GM19240 (cell line): ENCODE data around the gene CFAP210.
"Not testable (repeated sequence)": the region's sequence is repeated elsewhere in the genome, so short reads cannot be mapped to it uniquely, and the experiment has no call there.

Experiments
- DNase-seq: peaks from one replicate; pipeline ENCODE4 v3.0.0; 2011; ENCODE audit warnings: low spot score; ENCODE audit not compliant: insufficient read length

CFAP210 gene

DNA sequence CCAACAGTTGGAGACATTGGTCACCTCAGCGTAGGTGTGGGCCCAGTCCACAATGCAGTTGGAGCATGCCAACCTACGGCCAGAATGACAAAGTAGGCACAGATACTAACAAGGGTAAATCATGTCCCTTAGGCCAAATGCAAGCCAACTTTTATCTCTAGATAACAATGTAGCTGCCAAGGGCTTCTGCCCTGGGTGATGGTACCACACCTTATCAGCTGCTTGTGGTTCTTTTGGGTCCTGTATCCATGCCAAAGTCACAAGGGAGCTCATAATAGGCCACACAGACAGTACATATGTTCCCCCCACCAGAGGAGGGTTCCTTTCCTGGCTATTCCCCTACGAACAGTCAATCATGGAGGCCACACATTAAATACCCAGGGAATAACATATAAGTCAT is 19.1 kb upstream of the CFAP210 start:
- no peak for DNase-seq

DNA sequence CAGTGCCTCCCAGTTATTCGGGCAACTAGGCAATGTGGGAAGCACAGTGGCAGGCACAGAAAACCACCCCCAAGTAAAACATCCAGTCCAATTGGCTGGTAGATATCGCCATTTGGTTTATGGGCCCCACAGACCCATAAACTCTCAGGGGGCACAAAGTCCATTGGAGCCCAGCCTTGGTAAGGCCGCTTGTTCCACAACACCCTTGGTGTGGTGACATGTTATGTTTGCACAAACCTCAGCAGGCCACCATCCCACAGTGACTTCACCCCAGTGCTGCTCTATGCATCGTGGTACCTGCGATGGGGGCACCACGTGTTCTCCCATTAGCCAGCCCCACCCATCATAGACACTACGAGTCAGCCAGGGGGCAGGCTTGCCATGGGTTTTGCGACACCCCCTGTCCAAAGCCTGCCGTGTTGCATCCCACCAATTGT is 18.6 kb upstream of the CFAP210 start:
- no peak for DNase-seq

DNA sequence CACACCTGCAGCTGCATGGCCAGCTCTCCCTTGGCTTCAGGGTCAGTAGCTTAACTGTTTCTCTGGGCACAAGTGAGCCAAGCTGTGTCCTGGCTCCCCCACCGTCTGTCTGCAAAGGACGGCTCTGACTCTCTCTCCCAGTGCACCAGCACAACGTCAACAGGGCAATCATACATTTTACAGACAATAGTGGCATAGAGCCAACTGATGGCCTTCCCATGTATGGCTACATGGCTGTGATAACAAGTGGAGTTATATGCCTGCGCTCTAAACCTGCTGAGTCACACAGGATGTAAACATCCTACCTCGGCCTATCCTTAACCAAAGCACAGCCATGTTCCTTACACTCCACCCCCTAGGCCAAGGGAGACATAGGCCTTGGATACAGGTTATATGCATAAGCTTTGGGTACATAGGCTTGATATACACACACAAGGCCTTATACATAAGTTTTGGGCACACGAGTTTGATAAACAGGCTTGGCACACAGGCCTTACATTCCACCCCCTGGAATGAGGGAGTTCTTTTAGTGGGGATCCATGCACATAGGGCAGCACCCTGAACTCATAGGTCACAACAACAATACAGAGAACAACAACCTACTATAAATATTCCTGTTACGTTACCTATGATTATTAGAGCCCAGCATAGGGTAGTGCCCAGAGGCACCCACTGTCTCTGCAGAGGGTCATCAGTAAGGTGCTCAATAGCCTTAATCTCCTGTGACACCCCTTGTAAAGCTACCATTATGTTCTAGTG is 17.7 kb upstream of the CFAP210 start:
- DNase-seq: no peak

DNA sequence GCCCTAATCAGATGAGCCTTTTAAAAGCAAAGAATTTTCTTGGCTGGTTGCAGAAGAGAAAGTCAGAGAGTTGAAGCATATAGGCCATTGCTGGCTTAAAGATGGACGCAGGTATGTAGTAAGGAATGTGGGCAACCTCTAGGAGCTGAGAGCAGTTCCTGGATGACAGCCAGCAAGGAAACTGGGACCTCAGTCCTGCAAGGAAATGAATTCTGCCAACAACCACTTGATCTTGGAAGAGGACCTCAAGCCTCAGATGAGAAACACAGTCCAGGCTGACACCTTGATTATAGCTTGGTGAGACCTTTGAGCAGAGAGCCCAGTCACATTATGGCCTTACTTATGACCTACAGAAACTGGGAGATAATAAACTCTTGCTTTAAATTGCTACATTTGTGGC is 15.8 kb upstream of the CFAP210 start:
- DNase-seq: no peak

DNA sequence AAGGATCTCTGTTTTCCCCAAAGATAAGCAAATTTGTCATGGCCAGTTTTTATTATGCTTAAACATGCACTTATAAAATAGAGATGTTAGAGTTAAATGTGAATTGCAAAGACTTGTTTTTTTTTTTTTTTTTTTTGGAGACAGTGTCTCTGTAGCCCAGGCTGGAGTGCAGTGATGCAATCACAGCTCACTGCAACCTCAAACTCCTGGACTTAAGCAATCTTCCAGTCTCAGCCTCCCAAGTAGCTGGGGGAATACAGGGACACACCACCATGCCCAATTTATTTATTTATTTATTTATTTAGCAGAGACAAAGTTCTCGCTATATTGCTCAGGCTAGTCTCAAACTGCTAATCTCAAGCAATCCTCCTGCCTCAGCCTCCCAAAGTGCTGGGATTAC is 15.1 kb upstream of the CFAP210 start:
- DNase-seq: no peak

DNA sequence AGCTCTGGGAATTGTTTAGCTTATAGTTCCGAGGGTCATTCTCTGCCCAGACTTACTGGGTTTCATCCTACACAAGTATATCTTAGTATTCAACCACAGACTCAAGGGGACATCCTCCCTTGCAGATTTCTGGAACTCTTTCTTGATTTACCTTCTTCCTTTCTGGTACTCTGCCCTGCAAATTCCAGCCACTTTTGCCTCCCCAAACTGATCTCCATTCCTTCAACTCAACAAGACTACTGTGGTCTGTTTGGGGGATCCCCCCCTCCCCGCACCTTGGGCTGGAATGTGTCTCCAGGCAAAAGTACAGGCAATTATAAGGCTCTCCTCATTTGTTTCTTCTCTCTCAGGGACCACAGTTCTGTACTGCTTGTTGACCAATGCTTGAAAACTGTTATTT is 13.4 kb upstream of the CFAP210 start:
- no peak for DNase-seq

DNA sequence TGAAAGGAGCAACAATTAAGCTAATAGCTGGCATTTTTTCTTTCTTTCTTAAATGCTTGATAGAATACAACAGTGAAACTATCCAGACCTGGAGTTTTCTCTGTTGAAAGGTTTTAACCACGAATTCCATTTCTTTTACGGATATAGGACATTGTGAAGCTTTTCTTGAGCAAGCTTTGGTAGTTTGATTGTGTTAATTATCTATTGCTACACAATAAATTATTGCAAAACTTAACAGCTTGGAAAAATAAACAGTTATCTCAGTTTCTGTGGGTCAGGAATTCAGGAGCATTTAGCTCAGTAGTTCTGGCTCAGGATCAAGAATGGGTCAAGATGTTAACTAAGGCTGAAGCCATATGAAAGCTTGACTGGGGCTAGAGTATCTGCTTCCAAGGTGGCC is 11.7 kb upstream of the CFAP210 start:
- no peak for DNase-seq

DNA sequence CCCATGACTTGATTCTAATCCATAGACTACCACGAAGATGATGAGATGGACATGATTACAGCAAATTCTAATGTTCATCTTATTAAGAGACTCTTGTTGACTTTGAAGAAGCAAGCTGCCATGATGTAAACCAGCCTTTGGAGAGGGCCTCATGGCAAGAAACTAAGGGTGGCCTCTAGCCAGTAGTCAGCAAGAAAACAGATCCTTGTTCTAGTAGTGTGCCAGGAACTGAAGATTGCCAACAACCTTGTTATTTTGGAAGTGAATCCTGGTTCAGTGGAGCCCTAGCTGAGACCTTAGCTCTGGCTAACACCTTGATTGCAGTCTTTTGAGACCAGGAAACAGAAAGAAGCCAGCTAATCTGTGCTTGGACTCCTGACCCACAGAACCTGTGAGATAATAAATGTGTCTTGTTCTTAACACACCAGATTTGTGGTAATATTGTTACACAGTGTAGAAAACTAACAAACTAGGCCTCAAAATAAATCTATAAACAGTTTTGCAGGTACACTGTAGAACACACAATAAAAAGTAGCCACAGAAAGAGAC is 10.0 kb upstream of the CFAP210 start:
- no peak for DNase-seq

DNA sequence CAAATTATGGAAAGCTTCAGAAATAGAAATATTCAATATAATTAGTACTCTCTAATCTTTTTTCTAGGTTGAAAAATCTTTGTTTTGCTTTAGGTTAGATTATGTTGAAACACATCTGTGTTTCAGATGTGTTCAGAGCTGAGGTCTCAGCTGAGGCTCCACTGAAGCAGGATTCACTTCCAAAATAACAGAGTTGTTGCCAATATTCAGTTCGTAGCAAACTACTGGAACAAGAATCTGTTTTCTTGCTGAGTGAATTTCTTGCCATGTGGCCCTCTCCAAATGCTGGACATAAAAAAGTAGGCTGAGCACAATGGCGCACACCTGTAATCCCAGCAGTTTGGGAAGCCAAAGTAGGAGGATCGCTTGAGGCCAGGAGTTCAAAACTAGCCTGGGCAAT is 8.8 kb upstream of the CFAP210 start:
- DNase-seq: no peak

DNA sequence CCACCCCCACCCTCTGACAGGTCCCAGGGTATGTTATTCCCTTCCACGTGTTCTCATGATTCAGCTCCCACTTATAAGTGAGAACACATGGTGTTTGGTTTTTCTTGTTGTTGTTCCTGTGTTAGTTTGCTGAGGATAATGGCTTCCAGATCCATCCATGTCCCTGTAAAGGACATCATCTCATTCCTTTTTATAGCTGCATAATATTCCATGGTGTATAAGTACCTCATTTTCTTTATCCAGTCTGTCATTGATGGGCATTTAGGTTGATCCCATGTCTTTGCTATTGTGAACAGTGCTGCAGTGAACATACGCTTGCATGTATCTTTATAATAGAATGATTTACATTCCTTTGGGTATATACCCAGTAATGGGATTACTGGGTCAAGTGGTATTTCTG is 5.0 kb upstream of the CFAP210 start:
- DNase-seq: not testable (repeated sequence)

DNA sequence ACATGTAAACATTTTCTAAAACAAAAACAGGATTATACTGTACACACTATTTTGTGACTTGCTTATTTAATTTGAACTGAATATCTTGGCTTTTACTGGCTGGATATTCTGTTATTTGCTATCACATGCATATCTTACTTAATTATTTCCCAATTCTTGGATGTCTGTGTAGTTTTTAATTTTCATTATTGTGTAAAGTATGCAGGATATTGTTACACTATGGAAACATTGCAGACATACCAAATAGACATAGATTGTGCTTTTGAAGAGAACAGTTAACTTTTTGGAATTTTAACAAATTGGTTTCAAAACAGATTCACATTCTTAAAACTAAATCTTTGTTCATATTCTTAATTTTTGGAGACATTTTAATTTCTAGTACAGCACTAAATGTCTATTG is 2.2 kb upstream of the CFAP210 start:
- DNase-seq: no peak

DNA sequence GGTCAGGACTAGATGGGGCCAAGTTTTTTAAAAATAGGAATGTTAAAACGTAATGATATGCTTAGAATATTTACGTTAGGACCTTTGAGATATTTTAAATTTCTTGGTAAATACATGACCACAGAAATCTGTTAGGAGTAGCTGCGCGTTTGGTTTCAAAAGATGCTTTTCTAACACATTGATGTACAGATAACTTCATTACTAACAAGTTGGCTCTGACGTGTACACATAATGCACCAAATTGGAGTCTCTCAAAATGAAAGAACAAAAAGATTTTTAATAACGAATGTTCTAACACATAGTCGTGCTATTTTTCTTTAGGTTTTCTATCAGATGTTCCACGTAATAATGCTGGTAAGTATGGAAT is 672 bp upstream of the CFAP210 start:
- DNase-seq: no peak

DNA sequence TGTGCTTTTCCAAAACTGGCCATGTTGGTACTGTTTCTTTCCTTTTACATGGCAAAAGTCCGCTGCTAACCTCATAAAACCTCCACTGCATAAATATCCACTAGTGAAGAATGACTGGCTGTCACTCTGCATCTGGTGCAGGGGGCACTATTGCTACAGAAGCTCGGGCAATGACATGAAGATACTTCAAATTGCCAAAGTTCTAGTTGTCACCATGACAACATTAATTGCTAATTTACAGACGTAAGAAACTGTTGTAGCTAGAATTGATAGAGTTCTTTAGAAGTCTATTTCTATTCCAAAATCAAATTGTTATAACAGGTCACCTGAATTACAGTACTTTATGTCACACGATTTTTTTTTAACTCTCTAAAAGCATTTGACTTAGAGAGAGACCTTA is 845 bp downstream of the CFAP210 start:
- DNase-seq: no peak

DNA sequence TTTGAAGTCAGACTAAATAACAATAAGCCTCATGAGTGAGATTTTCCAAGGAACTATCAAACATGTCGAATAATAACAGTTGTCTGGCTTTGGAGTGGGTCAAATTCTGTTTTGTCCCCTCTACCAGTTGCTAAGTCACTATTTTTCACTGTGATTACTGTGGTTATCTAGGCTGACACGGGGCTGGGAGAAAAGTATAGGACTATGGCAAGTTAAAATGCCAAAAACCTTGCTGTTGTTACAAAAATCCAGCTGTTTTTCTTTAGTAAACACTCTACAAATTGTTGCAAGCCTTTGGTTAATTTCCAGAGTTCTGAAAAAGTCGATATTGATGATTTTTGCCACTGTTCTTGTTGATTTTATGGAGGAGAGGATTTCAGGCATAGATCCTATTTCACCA is 1.5 kb downstream of the CFAP210 start:
- no peak for DNase-seq

DNA sequence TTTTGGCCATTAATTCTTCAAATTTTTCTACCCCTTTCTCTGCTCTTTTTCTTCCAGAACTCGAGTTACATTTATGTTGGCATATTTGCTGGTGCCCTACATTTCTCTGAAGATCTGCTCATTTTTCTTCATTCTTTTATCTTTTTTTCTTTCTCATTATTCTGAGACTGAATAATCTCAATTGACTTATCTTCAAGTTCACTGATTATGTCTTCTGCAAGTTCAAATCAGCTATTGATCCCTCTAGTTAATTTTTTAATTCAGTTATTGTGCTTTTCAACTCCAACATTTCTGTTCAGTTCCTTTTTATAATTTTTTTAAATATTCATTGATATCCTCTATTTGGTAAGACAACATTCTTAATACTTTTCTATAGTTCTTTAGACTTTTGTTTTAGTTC is 3.2 kb downstream of the CFAP210 start:
- DNase-seq: no peak

DNA sequence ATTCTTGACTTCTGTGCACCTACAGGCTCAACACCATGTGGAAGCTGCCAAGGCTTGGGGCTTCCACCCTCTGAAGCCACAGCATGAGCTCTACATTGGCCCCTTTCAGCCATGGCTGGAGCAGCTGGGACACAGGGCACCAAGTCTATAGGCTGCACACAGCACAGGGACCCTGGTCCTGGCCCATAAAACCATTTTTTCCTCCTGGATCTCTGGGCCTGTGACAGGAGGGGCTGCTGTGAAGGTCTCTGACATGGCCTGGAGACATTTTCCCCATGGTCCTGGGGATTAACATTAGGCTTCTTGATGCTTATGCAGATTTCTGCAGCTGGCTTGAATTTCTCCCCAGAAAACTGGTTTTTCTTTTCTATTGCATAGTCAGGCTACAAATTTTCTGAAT is 6.3 kb downstream of the CFAP210 start:
- not testable (repeated sequence) for DNase-seq

DNA sequence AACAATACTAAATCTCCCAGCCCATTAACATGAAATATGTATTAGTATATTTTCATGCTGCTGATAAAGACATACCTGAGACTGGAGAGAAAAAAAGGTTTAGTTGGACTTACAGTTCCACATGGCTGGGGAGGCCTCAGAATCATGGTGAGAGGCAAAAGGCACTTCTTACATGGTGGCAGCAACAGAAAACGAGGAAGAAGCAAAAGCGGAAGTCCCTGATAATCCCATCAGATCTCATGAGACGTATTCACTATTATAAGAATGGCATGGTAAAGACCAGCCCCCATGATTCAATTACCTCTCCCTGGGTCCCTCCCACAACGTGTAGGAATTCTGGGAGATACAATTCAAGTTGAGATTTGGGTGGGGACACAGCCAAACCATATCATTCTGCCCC is 7.4 kb downstream of the CFAP210 start:
- not testable (repeated sequence) for DNase-seq

DNA sequence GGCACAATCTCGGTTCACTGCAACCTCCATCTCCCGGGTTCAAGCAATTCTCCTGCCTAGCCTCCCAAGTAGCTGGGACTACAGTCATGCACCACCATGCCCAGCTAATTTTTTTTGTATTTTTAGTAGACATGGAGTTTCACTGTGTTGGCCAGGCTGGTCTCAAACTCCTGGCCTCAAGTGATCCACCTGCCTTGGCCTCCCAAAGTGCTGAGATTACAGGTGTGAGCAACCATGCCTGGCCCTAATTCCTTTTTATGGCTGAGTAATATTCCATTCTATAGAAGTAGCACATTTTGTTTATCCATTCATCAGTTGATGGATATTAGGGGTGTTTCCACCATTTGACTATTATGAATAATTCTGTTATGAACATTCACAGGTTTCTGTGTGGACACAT is 9.5 kb downstream of the CFAP210 start:
- DNase-seq: not testable (repeated sequence)

DNA sequence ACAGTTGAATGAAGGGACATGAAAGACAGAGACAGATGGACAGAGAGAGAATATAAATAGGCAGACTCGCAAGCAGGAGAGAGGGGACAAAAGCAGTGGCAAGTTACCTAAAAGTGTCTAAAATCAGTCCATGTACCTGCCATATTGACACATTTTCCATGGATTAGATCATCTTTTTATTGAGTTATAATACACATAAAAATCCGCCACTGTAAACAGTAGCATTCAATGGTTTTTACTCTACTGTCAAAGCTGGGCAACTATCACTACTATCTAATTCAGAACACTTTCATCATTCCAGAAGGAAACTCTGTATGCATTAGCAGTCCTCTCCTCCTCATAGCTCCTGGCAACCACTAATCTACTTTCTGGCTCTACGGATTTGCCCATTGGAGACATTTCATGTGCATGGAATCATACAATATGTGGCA is 10.1 kb downstream of the CFAP210 start:
- no peak for DNase-seq

DNA sequence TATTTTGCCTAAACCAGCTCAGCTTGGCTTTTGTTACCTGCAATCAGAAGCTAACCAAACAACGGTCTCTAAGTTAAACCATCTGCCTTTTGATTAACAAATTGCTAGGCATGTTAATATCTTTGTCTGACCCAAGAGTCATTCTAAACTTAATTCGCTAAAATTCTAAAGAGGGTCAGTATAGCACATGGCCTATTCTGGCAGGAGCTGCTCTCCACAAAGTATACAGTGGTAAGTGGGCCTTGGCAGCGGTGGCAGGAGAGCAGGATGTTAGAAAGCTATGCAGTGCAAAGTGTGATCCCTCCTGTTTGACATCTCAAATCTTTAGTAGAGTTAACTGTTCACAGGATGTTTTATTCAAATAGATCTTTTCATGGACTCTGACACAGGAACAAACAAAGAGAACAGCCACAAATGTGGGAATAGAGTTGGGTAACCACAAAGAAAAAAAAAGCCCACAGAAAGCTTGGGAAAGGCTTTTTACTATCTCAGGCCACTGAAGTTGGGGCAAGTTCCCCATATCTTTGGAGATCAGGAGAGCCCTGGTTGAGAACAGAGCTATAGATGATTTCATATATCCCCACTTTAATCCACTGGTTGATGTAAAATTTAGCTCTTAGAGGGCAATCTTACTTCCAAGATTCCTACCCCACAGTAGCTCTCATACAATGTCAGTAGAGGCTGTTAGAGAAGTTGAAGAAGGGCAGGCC is 10.6 kb downstream of the CFAP210 start:
- DNase-seq: no peak

DNA sequence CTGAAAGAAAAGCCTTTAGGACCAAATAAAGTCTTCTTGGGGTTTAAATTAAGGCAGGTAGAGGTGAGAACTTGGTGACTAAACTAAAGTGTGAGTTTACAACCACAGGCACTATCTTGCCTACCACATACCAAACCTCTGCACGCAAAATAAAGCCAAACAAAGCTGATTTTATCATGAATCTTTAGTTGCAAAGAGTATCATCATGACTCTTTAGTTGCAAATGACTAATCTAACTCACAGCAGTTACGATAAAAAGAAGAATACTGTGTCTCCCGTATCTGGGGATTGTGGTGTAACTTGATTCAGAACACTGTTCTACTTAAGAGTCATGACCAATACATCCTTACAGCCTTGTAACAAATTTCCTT is 11.2 kb downstream of the CFAP210 start:
- DNase-seq: no peak

DNA sequence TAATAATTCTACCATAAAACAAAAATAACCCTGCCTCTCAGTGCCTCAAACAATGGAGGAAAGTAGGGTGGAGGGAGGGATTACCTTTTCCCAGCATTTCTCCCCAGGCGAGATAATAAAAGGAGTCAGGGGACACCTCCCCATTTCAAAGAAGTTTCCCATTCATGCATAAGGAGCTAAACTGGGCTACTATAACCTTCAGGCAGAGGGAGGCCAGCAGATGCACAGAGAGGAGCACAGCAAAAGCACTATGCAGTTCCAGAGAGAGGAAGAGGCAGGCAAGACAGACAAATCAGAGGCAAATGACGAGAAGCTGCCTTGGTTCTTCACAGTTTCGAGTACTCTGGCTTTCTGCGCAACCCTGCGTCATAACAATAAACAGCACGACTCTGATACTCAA is 17.4 kb downstream of the CFAP210 start:
- no peak for DNase-seq

DNA sequence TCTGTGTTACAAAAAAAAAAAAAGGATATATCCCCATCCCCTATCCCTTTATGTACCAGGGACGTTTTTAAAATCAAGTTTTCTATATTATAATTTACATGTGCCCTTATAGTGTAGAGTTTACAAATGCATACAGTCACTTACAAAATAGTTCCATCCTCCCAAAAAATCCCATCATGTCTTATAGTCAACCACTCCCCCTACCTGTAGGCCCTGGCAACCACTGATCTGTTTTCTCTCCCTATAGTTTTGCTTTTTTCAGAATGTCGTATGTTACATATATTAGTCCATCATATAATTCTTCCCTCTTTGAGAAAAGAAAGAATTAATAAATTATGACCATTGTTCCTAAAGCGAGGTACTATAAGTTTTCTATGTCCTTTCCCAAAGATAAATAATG is 17.8 kb downstream of the CFAP210 start:
- DNase-seq: no peak
